K562 (cell line): ENCODE measurements around the gene SIRPA. TPM values are rescaled to one million over a fixed set of nuclear protein-coding genes. Genes with fewer than 3 reads are reported as not detected.

Source experiments
- ARID1B ChIP-seq: fragments of 450-650 bp; IDR thresholded peaks from 2 replicates; pipeline ENCODE4 v1.6.1; 2016; ENCODE audit warnings: antibody characterized with exemption, mild to moderate bottlenecking, inconsistent platforms
- ATF2 ChIP-seq: sonication (generic); formaldehyde crosslinking; IDR thresholded peaks from 2 replicates; pipeline ENCODE4 v1.8.1; 2022; ENCODE audit warnings: missing genetic modification reagents
- CBX8 ChIP-seq: fragments of 200-600 bp; sonication (generic); IDR thresholded peaks from 2 replicates; pipeline ENCODE4 v1.6.1; 2012; ENCODE audit warnings: borderline replicate concordance, mixed run types, low read depth, mild to moderate bottlenecking, moderate library complexity, mixed read lengths, low read length, control low read depth, inconsistent platforms; ENCODE audit not compliant: poor library complexity, severe bottlenecking; ENCODE audit errors: extremely low read depth
- SETDB1 ChIP-seq: IDR thresholded peaks from one replicate; pipeline ENCODE4 v1.6.1; 2012; ENCODE audit warnings: low read length, control low read depth, inconsistent platforms
- SRF ChIP-seq, 2 experiments: fragments of 250-450, 450-650 bp in 1 of 2; sonication (Bioruptor Pico) in 1 of 2; sonication (generic) in 1 of 2; formaldehyde crosslinking; IDR thresholded peaks; 2 replicates each; pipeline versions ENCODE4 v1.5.0 to v1.5.1; 2020 to 2022; ENCODE audit warnings: mild to moderate bottlenecking in 1 of 2, missing genetic modification reagents in 1 of 2
- ZFP1 ChIP-seq: fragments of 450-650 bp; formaldehyde crosslinking; IDR thresholded peaks from 2 replicates; pipeline ENCODE4 v1.4.0; 2020; ENCODE audit warnings: mild to moderate bottlenecking, mixed read lengths
- ZNF232 ChIP-seq: sonication (generic); formaldehyde crosslinking; IDR thresholded peaks from 2 replicates; pipeline ENCODE4 v1.8.0; 2022; ENCODE audit warnings: mild to moderate bottlenecking, missing genetic modification reagents
- ZNF282 ChIP-seq: sonication (generic); formaldehyde crosslinking; IDR thresholded peaks from 2 replicates; pipeline ENCODE4 v1.8.1; 2023; ENCODE audit warnings: missing genetic modification reagents
- polyA plus RNA-seq, 8 experiments: library from polyadenylated mRNA; depleted of rRNA in 4 of 8; stranded (reverse) in 5 of 8; unstranded in 3 of 8; fragments of >200 nt; fragmentation: Nextera tagmentation in 2 of 8; fragmentation: Illumina TruSeq in 1 of 8; extraction: Ambion mirVana in 2 of 8; extraction: Trizol in 1 of 8; gene quantifications; 2 replicates each; pipeline versions ENCODE4 v1.2.1 to v1.2.3, GENCODE V29; 2011 to 2014; ENCODE audit warnings: inconsistent platforms in 1 of 8, missing spikeins in 1 of 8
- total RNA-seq, 7 experiments: library from RNA; depleted of rRNA in 6 of 7; stranded (reverse); fragments of >200 nt in 6 of 7; fragmentation: Illumina TruSeq in 2 of 7; extraction: Trizol in 2 of 7; gene quantifications; 2 replicates each; pipeline versions ENCODE4 v1.2.1 to v1.2.3, GENCODE V29; 2011 to 2021; ENCODE audit warnings: low replicate concordance in 1 of 7
- TF ChIP-seq, protein P1 (sequence below): fragments of 150-350 bp; conservative IDR thresholded peaks from 2 replicates; pipeline ENCODE4 v1.6.1; 2014; ENCODE audit warnings: low read length

SIRPA gene
- total and polyA plus RNA-seq, 9 of the 15 experiments (the other 6 are each of a cell fraction or from before 2014, with no cell fraction given) = 0.01 to 0.40 (median 0.11) TPM; not detected in 2

- TF ChIP-seq, protein P1, sequence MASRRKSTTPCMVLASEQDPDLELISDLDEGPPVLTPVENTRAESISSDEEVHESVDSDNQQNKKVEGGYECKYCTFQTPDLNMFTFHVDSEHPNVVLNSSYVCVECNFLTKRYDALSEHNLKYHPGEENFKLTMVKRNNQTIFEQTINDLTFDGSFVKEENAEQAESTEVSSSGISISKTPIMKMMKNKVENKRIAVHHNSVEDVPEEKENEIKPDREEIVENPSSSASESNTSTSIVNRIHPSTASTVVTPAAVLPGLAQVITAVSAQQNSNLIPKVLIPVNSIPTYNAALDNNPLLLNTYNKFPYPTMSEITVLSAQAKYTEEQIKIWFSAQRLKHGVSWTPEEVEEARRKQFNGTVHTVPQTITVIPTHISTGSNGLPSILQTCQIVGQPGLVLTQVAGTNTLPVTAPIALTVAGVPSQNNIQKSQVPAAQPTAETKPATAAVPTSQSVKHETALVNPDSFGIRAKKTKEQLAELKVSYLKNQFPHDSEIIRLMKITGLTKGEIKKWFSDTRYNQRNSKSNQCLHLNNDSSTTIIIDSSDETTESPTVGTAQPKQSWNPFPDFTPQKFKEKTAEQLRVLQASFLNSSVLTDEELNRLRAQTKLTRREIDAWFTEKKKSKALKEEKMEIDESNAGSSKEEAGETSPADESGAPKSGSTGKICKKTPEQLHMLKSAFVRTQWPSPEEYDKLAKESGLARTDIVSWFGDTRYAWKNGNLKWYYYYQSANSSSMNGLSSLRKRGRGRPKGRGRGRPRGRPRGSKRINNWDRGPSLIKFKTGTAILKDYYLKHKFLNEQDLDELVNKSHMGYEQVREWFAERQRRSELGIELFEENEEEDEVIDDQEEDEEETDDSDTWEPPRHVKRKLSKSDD = no peak
- TF ChIP-seq ARID1B (no peak), SETDB1 (no peak), ZNF232 (no peak), CBX8 (no peak), ZFP1 (CRISPR knock-in tag) (no peak), ZNF282 (no peak), SRF (CRISPR knock-in tag; IDR thresholded peaks at IDR 0.05) (no peak), ATF2 (CRISPR knock-in tag) (no peak)
These were observed 13.0 kb downstream of the SIRPA start (continued) for GRCh38 chr20:1908191-1908590.
